Kidney epithelial cell (primary cell): ENCODE measurements around the gene NTN1. TPM values are rescaled to one million over a fixed set of nuclear protein-coding genes. Genes with fewer than 3 reads are reported as not detected.

Experiments used
- DNase-seq: peaks from one replicate; pipeline ENCODE4 v3.0.0-alpha.2; 2010; ENCODE audit warnings: low read depth
- H3K27me3 ChIP-seq: 2 replicates; pipeline ENCODE4 v1.6.0; 2011; ENCODE audit warnings: low read length; ENCODE audit not compliant: control insufficient read depth, insufficient read depth
- H3K36me3 ChIP-seq: 2 replicates; pipeline ENCODE4 v1.5.1; 2011; ENCODE audit warnings: low read length; ENCODE audit not compliant: control insufficient read depth, insufficient read depth
- H3K4me3 ChIP-seq: 2 replicates; pipeline ENCODE4 v1.5.1; 2011; ENCODE audit warnings: low read depth, mild to moderate bottlenecking, control low read depth, low read length
- total RNA-seq: library from RNA; depleted of rRNA; stranded (reverse); fragments of >200 nt; gene quantifications from 2 replicates; pipeline ENCODE4 v1.2.3, GENCODE V29; 2015
- TF ChIP-seq, protein P1 (sequence below): IDR thresholded peaks from 2 replicates; pipeline ENCODE4 v1.5.1; 2011; ENCODE audit warnings: mild to moderate bottlenecking, moderate library complexity, low read length, control low read depth, inconsistent platforms; ENCODE audit not compliant: insufficient read depth, poor library complexity, severe bottlenecking

Gene NTN1
- total RNA-seq, 1 donor from 2014 or later: 15.2 TPM

DNA sequence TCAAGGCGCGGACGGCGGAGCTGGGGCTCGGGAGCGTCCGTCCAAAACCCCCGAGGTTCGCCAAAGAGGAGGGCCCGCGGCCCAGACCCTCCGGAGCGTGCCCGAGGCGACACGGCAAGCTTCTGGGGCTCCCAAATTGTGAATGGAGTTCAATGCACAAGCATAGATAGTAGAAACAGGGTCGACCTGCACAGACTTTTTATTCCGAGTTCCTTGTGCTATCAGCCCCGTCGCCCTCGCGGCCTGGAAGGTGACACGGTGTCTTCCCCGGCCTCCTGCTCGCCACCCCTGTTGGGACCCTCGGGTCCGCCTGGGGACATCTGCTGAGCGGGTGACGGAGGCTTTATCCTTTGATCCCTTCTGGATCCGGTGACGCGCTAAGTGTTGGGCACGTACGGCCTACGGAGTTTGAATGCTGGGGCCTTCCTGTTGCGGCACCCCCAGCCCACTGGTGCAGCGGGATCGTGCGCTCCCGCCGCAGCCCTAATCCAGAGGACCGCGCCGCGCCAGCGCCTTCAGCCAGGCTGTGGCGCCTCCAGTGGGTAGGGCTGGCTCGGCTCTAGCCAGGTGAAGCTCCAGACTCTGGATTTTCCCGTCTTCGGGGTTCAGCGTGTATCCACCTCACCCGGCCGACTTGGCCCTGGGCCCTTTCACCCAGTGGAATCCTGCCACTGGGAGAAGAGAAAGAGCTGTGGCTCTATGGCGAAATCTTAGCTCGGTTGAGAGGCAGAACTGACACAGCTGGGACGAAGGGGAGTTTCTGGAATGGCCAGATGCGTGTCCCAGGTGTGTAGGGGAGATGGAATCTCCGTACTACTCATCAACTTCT lies 17.0 kb upstream of the NTN1 start:
- no peak overlapping the region for H3K4me3 ChIP-seq
- TF ChIP-seq, protein P1, sequence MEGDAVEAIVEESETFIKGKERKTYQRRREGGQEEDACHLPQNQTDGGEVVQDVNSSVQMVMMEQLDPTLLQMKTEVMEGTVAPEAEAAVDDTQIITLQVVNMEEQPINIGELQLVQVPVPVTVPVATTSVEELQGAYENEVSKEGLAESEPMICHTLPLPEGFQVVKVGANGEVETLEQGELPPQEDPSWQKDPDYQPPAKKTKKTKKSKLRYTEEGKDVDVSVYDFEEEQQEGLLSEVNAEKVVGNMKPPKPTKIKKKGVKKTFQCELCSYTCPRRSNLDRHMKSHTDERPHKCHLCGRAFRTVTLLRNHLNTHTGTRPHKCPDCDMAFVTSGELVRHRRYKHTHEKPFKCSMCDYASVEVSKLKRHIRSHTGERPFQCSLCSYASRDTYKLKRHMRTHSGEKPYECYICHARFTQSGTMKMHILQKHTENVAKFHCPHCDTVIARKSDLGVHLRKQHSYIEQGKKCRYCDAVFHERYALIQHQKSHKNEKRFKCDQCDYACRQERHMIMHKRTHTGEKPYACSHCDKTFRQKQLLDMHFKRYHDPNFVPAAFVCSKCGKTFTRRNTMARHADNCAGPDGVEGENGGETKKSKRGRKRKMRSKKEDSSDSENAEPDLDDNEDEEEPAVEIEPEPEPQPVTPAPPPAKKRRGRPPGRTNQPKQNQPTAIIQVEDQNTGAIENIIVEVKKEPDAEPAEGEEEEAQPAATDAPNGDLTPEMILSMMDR: peak; percentile 12
- no peaks in the 10 kb centered on the region for H3K36me3 ChIP-seq
- no peak for DNase-seq
- peaks cover 34% of the 10 kb centered on the region for H3K27me3 ChIP-seq

GRCh38 chr17:9004961-9005285 lies 16.4 kb upstream of the NTN1 start:
- TF ChIP-seq, protein P1: no peak

DNA sequence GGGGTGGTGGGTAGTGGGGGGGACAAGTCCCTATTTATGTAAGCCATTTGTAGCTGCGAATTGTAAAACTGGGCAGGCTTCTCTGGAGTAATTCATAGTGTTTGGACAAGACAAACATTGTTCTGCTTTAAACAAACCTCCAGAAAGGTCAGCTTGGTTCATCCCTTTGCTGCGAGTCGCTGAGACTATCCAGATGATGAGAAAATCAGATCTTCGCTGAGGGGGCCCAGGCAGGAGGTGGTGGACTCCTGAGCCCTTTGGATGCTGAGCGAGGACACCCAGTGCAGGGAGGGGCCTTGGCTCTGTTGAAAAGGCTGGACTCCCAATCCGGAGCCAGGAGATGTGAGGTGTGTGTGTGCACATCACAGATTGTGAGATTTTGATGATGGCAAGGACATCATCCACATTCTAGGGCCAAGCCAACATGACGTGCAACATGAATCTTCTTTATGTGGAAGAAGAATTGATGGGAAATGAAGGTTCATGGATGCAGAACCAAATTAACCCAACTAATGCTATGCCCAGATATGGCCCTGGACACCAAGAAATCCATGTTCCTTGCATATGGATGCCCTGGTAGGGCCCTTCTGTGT lies 15.0 kb upstream of the NTN1 start:
- Histone ChIP-seq H3K4me3 (no peak overlapping the region), H3K36me3 (no peaks in the 10 kb centered on the region), H3K27me3 (peaks cover 38% of the 10 kb centered on the region)
- DNase-seq: no peak
- TF ChIP-seq, protein P1: no peak

More at GRCh38 chr17:9004961-9005285, 16.4 kb upstream of the NTN1 start:
- Histone ChIP-seq H3K36me3 (no peaks in the 10 kb centered on the region), H3K27me3 (peaks cover 34% of the 10 kb centered on the region), H3K4me3 (no peak overlapping the region)
- DNase-seq: no peak

GRCh38 chr17:9007052-9007714 lies 14.1 kb upstream of the NTN1 start:
- no peak for DNase-seq
- Histone ChIP-seq H3K27me3 (peaks cover 36% of the 10 kb centered on the region), H3K36me3 (no peaks in the 10 kb centered on the region), H3K4me3 (no peak overlapping the region)
- TF ChIP-seq, protein P1: no peak

GRCh38 chr17:9009096-9009495 lies 12.2 kb upstream of the NTN1 start:
- DNase-seq: no peak
- Histone ChIP-seq H3K4me3 (no peak overlapping the region), H3K36me3 (no peaks in the 10 kb centered on the region), H3K27me3 (peaks cover 21% of the 10 kb centered on the region)
- TF ChIP-seq, protein P1: no peak
